Measurements from ENCODE around the gene DCN.

The DCN gene

GRCh38 chr12:91109581-91110310 lies 72.9 kb downstream of the DCN start:
- no peaks in the 10 kb centered on the region for H3K36me3 ChIP-seq (ENCODE audit: insufficient read depth, low read length)
- H3K9ac ChIP-seq (ENCODE audit: low read depth, low read length): no peak overlapping the region
- no peaks in the 10 kb centered on the region for H3K9me3 ChIP-seq (ENCODE audit: control insufficient read depth, insufficient read depth, low read length)
- H3K4me1 ChIP-seq (ENCODE audit: insufficient read depth, low read length): 0 out of 2 replicates have a peak, but pooled peaks cover 4% of the 10 kb centered on the region

DNA sequence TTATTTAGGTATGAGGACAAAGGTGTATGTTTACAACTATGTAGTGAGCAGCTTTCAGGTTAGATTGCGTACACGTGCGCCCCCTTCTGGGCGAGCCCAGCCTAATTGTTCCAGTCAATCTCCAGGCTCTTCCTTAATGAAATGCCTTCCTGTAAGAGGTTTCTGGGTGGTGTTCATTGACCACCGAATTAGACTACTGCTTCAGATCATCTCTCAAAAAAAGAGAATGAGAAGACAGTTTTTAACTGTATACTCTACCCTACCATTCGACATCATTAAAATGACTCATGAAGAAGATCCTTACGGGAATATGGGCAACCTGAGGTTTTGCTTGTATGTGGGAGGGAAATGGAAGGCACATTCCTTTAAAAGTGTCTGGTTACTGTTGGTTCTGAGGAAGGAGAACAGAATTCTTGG lies 73.5 kb downstream of the DCN start:
- H3K9ac ChIP-seq (ENCODE audit: low read depth, low read length): no peak overlapping the region
- H3K4me1 ChIP-seq (ENCODE audit: insufficient read depth, low read length): 0 out of 2 replicates have a peak, but pooled peaks cover 4% of the 10 kb centered on the region
- H3K9me3 ChIP-seq (ENCODE audit: control insufficient read depth, insufficient read depth, low read length): no peaks in the 10 kb centered on the region
- H3K36me3 ChIP-seq (ENCODE audit: insufficient read depth, low read length): no peaks in the 10 kb centered on the region

DNA sequence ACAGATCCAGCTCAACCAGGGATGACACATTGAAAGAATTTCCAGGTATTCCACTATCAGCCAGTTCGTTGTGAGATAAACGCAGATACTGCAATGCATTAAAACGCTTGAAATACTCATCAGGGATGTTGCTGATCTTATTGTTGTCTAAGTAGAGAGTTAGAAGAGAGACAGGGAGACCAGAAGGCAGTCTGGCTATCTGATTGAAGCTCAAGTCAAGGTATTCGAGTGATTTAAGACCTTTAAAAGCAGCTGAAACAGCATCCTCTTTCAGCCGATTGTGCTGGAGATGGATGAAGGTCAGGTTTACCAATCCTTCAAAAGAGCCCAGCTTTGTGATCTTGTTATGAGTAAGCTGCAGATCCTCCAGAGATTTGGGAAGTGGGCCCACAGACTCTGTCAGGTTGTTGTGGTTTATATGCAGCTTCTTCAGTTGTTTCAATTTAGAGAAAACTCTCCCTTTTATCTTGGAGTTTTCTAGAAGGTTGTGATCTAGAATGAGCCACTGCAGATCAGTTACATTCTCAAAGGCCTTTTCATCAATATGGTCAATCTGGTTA lies 74.3 kb downstream of the DCN start:
- no peak overlapping the region for H3K9ac ChIP-seq (ENCODE audit: low read depth, low read length)
- H3K4me1 ChIP-seq (ENCODE audit: insufficient read depth, low read length): 0 out of 2 replicates have a peak, but pooled peaks cover 4% of the 10 kb centered on the region
- H3K9me3 ChIP-seq (ENCODE audit: control insufficient read depth, insufficient read depth, low read length): no peaks in the 10 kb centered on the region
- H3K36me3 ChIP-seq (ENCODE audit: insufficient read depth, low read length): no peaks in the 10 kb centered on the region

GRCh38 chr12:91106283-91106682 lies 76.3 kb downstream of the DCN start:
- H3K9ac ChIP-seq (ENCODE audit: low read depth, low read length): no peak overlapping the region
- H3K4me1 ChIP-seq (ENCODE audit: insufficient read depth, low read length): 0 out of 2 replicates have a peak, but pooled peaks cover 7% of the 10 kb centered on the region
- no peaks in the 10 kb centered on the region for H3K9me3 ChIP-seq (ENCODE audit: control insufficient read depth, insufficient read depth, low read length)
- H3K36me3 ChIP-seq (ENCODE audit: insufficient read depth, low read length): no peaks in the 10 kb centered on the region

- no peak overlapping the region for H3K9ac ChIP-seq (ENCODE audit: low read depth, low read length)
- no peaks in the 10 kb centered on the region for H3K36me3 ChIP-seq (ENCODE audit: insufficient read depth, low read length)
- H3K4me1 ChIP-seq (ENCODE audit: insufficient read depth, low read length): 0 out of 2 replicates have a peak, but pooled peaks cover 5% of the 10 kb centered on the region
- H3K9me3 ChIP-seq (ENCODE audit: control insufficient read depth, insufficient read depth, low read length): no peaks in the 10 kb centered on the region
These were observed 76.8 kb downstream of the DCN start for GRCh38 chr12:91105807-91106206.

- H3K9me3 ChIP-seq (ENCODE audit: control insufficient read depth, insufficient read depth, low read length): no peaks in the 10 kb centered on the region
These were observed 77.7 kb downstream of the DCN start for GRCh38 chr12:91104812-91105466.

GRCh38 chr12:91103624-91104023 lies 79.0 kb downstream of the DCN start:
- H3K4me1 ChIP-seq (ENCODE audit: insufficient read depth, low read length): 0 out of 2 replicates have a peak, but pooled peaks cover 5% of the 10 kb centered on the region
- H3K9me3 ChIP-seq (ENCODE audit: control insufficient read depth, insufficient read depth, low read length): no peaks in the 10 kb centered on the region
- H3K9ac ChIP-seq (ENCODE audit: low read depth, low read length): no peak overlapping the region
- H3K36me3 ChIP-seq (ENCODE audit: insufficient read depth, low read length): no peaks in the 10 kb centered on the region

More at GRCh38 chr12:91104812-91105466, 77.7 kb downstream of the DCN start:
- H3K4me1 ChIP-seq (ENCODE audit: insufficient read depth, low read length): 0 out of 2 replicates have a peak, but pooled peaks cover 5% of the 10 kb centered on the region
- no peak overlapping the region for H3K9ac ChIP-seq (ENCODE audit: low read depth, low read length)
- H3K36me3 ChIP-seq (ENCODE audit: insufficient read depth, low read length): no peaks in the 10 kb centered on the region

DNA sequence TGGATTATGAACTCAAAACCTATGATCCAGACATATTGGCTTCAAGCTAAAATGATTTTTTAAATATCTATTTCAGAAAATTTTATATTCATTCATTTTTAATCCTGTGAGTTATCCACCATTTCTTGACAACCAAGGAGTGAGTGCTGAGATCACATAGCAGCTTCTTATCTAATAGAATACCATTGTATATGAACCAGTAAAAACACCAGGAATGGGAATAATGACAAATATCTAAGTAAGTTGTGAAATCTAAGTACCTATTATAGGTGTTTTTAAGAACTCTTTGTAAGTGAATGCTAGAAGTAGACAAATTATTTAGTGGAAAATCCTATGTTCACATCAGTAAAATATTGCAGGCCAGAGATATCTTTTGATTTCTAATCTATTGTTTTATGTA lies 79.5 kb downstream of the DCN start:
- Histone ChIP-seq H3K4me1 (ENCODE audit: insufficient read depth, low read length) (0 out of 2 replicates have a peak, but pooled peaks cover 5% of the 10 kb centered on the region), H3K9me3 (ENCODE audit: control insufficient read depth, insufficient read depth, low read length) (no peaks in the 10 kb centered on the region), H3K9ac (ENCODE audit: low read depth, low read length) (no peak overlapping the region), H3K36me3 (ENCODE audit: insufficient read depth, low read length) (no peaks in the 10 kb centered on the region)

DNA sequence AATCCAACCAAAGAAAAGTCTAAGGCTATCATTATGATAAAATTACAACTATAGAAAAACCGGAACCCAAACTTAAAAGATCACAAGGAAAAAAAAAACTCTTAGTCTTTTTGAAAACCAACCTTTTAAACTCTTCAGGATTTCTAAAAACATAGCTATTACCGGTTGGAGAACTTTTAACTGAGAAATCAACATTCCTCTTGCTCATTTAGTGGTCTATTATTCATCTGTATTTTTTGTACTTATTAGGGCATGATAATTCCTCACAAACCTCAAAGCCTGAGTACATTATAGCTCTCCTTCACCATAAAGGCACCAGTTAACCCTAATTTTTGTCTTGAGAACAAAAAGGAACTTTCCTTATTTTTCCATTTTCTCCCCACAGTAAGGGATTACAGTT lies 81.7 kb downstream of the DCN start:
- Histone ChIP-seq H3K9ac (ENCODE audit: low read depth, low read length) (no peak overlapping the region), H3K4me1 (ENCODE audit: insufficient read depth, low read length) (0 out of 2 replicates have a peak, but pooled peaks cover 5% of the 10 kb centered on the region), H3K9me3 (ENCODE audit: control insufficient read depth, insufficient read depth, low read length) (no peaks in the 10 kb centered on the region), H3K36me3 (ENCODE audit: insufficient read depth, low read length) (no peaks in the 10 kb centered on the region)

DNA sequence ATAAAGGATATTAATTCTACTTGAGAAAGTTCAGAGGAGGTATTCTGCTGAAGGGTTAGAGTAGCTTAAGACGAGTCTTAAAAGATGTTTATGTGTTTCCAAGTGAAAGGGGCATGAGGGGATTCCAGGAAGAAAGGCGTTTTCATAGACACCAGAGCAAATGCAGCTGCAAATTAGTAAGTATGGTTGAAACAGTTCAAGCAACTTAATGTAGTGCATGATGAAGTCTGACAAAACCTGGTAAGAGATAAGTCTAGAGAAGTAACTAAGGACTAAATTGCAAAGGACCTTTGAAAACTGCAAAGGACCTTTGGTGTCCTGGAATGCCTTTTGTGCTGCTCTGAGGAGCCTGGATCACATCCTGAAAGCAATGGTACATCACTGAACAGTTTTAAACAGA lies 82.8 kb downstream of the DCN start:
- Histone ChIP-seq H3K36me3 (ENCODE audit: insufficient read depth, low read length) (no peaks in the 10 kb centered on the region), H3K9ac (ENCODE audit: low read depth, low read length) (no peak overlapping the region), H3K4me1 (ENCODE audit: insufficient read depth, low read length) (0 out of 2 replicates have a peak, but pooled peaks cover 5% of the 10 kb centered on the region)

GRCh38 chr12:91099341-91099740 lies 83.3 kb downstream of the DCN start:
- Histone ChIP-seq H3K9me3 (ENCODE audit: control insufficient read depth, insufficient read depth, low read length) (no peaks in the 10 kb centered on the region), H3K36me3 (ENCODE audit: insufficient read depth, low read length) (no peaks in the 10 kb centered on the region), H3K9ac (ENCODE audit: low read depth, low read length) (no peak overlapping the region)

More for the DNA sequence above, 82.8 kb downstream of the DCN start:
- no peaks in the 10 kb centered on the region for H3K9me3 ChIP-seq (ENCODE audit: control insufficient read depth, insufficient read depth, low read length)

GRCh38 chr12:91098941-91099340 lies 83.7 kb downstream of the DCN start:
- 0 out of 2 replicates have a peak, but pooled peaks cover 5% of the 10 kb centered on the region for H3K4me1 ChIP-seq (ENCODE audit: insufficient read depth, low read length)
- H3K9me3 ChIP-seq (ENCODE audit: control insufficient read depth, insufficient read depth, low read length): no peaks in the 10 kb centered on the region
- H3K9ac ChIP-seq (ENCODE audit: low read depth, low read length): no peak overlapping the region
- H3K36me3 ChIP-seq (ENCODE audit: insufficient read depth, low read length): no peaks in the 10 kb centered on the region

More at GRCh38 chr12:91099341-91099740, 83.3 kb downstream of the DCN start:
- 0 out of 2 replicates have a peak, but pooled peaks cover 5% of the 10 kb centered on the region for H3K4me1 ChIP-seq (ENCODE audit: insufficient read depth, low read length)

DNA sequence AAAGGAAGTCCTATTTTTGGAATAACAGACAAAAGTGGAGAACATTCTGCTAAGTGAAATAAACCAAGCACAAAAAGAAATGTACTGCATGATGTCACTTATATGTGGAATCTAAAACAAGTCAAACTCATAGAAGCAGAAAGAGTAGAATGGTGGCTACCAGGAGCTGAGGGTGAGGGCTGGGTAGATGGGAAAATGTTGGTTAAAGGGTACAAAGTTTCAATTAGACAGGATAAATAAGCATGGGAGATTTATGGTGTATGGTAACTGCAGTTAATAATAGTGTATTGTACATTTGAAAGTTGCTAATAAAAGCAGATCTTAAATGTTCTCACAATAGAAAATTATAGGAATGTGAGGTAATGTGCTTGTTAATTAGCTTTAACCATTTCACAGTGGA lies 84.2 kb downstream of the DCN start:
- Histone ChIP-seq H3K4me1 (ENCODE audit: insufficient read depth, low read length) (0 out of 2 replicates have a peak, but pooled peaks cover 5% of the 10 kb centered on the region), H3K9ac (ENCODE audit: low read depth, low read length) (no peak overlapping the region), H3K36me3 (ENCODE audit: insufficient read depth, low read length) (no peaks in the 10 kb centered on the region), H3K9me3 (ENCODE audit: control insufficient read depth, insufficient read depth, low read length) (no peaks in the 10 kb centered on the region)

GRCh38 chr12:91094957-91095356 lies 87.7 kb downstream of the DCN start:
- H3K36me3 ChIP-seq (ENCODE audit: insufficient read depth, low read length): no peaks in the 10 kb centered on the region
- no peak overlapping the region for H3K9ac ChIP-seq (ENCODE audit: low read depth, low read length)
- no peaks in the 10 kb centered on the region; the same call in 1 of the 2 replicates for H3K9me3 ChIP-seq (ENCODE audit: control insufficient read depth, insufficient read depth, low read length)
- H3K4me1 ChIP-seq (ENCODE audit: insufficient read depth, low read length): no peaks in the 10 kb centered on the region

All from ES-I3 (cell line).